ENCODE results near the gene RAE1. TPM values are rescaled to one million over a fixed set of nuclear protein-coding genes. Genes with fewer than 3 reads are reported as not detected.

Gene RAE1
- polyA plus RNA-seq, 1 experiment = 39.0 TPM

DNA sequence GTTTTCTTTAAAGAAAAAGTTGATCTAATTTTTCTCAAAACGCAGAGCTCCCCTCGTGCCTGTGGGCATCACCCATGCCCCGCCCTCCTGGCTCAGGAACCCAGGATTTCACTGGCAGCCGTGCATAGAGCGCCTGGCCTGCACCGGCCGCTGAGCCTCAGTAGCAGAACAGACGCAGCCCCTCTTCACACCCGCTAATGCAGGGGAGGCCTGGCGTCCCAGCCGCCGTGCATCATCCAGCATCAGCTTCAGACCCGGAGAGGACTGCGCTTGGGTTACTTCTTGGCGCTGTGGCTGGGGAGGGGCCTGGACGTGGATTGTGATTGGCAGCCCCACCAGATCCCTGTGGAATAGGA is 58.2 kb downstream of the RAE1 start:
- TF ChIP-seq CTCF (IDR thresholded peaks at IDR 0.05; ENCODE audit: insufficient read depth, low read depth, low read length) = no peak
- peaks cover 10% of the 10 kb centered on the region; the same call in 1 of the 2 replicates for H3K36me3 ChIP-seq (ENCODE audit: control insufficient read depth, insufficient read depth, low read length)
- no peak for DNase-seq (ENCODE audit: low read depth)
- ChIA-PET POLR2A (no interaction called here), CTCF (interaction anchor here (0.6 kb wide), 1 partner anchor 96 kb away, joined by 3 read pairs; no protein-coding TSS in a partner anchor)
- H3K27me3 ChIP-seq (ENCODE audit: control insufficient read depth, insufficient read depth, low read length) = no peaks in the 10 kb centered on the region
- no peak overlapping the region for H3K4me3 ChIP-seq (ENCODE audit: low read depth, low read length)

- POLR2A ChIA-PET = no interaction called here
- Histone ChIP-seq H3K36me3 (ENCODE audit: control insufficient read depth, insufficient read depth, low read length) (peaks cover 5% of the 10 kb centered on the region; the same call in 1 of the 2 replicates), H3K27me3 (ENCODE audit: control insufficient read depth, insufficient read depth, low read length) (no peaks in the 10 kb centered on the region), H3K4me3 (ENCODE audit: low read depth, low read length) (no peak overlapping the region)
- TF ChIP-seq CTCF (IDR thresholded peaks at IDR 0.05; ENCODE audit: insufficient read depth, low read depth, low read length) = no peak
- DNase-seq (ENCODE audit: low read depth) = no peak
- CTCF ChIA-PET = interaction anchor here (0.6 kb wide), 1 partner anchor 96 kb away, joined by 3 read pairs; no protein-coding TSS in a partner anchor
These were observed 58.8 kb downstream of the RAE1 start for GRCh38 chr20:57409672-57410397.

DNA sequence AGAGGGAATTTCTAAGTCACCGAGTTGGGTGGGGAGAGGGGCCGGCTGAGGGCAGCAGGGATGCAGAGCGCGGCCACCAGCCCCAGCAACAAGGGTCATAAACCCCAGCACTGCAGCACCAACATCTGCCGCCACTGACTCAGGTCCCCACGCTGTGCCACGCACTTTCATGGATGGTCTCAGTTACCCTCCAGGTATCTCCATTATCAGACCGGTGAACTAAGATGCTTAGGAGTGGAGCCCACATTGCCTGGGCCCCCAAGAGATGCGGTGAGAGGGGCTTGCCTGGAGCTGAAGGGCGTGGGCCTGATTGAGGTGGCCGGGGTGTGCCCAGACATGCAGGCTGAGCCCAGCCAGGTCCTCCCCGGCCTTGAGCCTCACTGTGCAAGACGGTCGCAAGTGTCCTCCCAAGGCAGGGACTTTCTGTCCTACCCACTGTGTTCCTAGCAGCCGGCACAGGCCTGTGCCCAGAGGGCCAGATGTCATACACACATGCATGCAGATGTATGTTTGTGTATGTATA is 59.4 kb downstream of the RAE1 start:
- no peak for TF ChIP-seq CTCF (IDR thresholded peaks at IDR 0.05; ENCODE audit: insufficient read depth, low read depth, low read length)
- ChIA-PET CTCF (no interaction called here), POLR2A (no interaction called here)

GRCh38 chr20:57410924-57411323 is 59.9 kb downstream of the RAE1 start:
- DNase-seq (ENCODE audit: low read depth) = no peak
- ChIA-PET CTCF (no interaction called here), POLR2A (no interaction called here)
- Histone ChIP-seq H3K4me3 (ENCODE audit: low read depth, low read length) (no peak overlapping the region), H3K27me3 (ENCODE audit: control insufficient read depth, insufficient read depth, low read length) (no peaks in the 10 kb centered on the region), H3K36me3 (ENCODE audit: control insufficient read depth, insufficient read depth, low read length) (peaks cover 5% of the 10 kb centered on the region; the same call in 1 of the 2 replicates)
- no peak for TF ChIP-seq CTCF (IDR thresholded peaks at IDR 0.05; ENCODE audit: insufficient read depth, low read depth, low read length)

More for the DNA sequence above, 59.4 kb downstream of the RAE1 start:
- Histone ChIP-seq H3K27me3 (ENCODE audit: control insufficient read depth, insufficient read depth, low read length) (no peaks in the 10 kb centered on the region), H3K36me3 (ENCODE audit: control insufficient read depth, insufficient read depth, low read length) (peaks cover 5% of the 10 kb centered on the region; the same call in 1 of the 2 replicates), H3K4me3 (ENCODE audit: low read depth, low read length) (no peak overlapping the region)
- DNase-seq (ENCODE audit: low read depth) = no peak

GRCh38 chr20:57411406-57412283 is 60.6 kb downstream of the RAE1 start:
- no peak for TF ChIP-seq CTCF (IDR thresholded peaks at IDR 0.05; ENCODE audit: insufficient read depth, low read depth, low read length)
- ChIA-PET CTCF (no interaction called here), POLR2A (no interaction called here)
- Histone ChIP-seq H3K36me3 (ENCODE audit: control insufficient read depth, insufficient read depth, low read length) (peaks cover 1% of the 10 kb centered on the region; the same call in 1 of the 2 replicates), H3K4me3 (ENCODE audit: low read depth, low read length) (no peak overlapping the region), H3K27me3 (ENCODE audit: control insufficient read depth, insufficient read depth, low read length) (no peaks in the 10 kb centered on the region; the same call in 1 of the 2 replicates)
- DNase-seq (ENCODE audit: low read depth) = no peak
